GM18951 (cell line): ENCODE measurements around the gene GTF2A1.

Source experiments
- POLR2A ChIP-seq: IDR thresholded peaks from 4 replicates; pipeline ENCODE4 v1.6.1; 2011; ENCODE audit warnings: mild to moderate bottlenecking; ENCODE audit not compliant: insufficient read length, insufficient read depth; ENCODE audit errors: extremely low read depth
- in situ Hi-C: fragments of 300-500 bp; cut with MboI; formaldehyde crosslinking; loops from one replicate; pipeline ENCODE4 v1.12.0; 2022; ENCODE audit warnings: low sequenced_read_pairs, mixed read lengths, inconsistent platforms; ENCODE audit not compliant: unreplicated experiment

The GTF2A1 gene

DNA sequence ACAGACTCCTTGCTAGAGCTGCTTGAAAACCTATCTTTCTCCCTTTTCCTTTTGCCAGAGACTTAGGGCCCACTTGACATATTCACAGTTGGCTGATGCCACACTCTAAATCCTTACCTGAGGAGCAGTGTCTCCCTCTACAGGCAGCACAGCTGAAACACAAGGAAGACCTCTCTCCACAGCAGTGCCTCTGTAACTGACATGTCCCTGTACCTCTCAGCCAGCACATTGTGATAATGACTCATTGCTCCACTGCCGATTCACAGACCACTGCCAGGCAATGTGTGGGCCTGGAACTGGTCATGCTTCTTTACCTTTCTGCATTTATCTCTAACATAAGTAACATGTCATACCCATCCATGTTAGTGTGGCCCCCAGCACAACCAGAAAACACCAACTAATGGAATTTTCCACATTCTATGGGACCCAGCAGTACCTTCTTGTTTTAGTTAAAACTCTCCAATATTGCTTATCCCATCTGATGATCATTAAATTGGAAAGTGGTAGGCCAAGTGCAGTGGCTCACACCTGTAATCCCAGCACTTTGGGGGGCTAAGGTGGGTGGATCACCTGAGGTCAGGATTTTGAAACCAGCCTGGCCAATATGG is 56.5 kb downstream of the GTF2A1 start:
- in situ Hi-C loops, result loop anchor here (25.0 kb wide), 1 partner anchor 177 kb away; no protein-coding TSS in a partner anchor

GRCh38 chr14:81162941-81163340 is 57.8 kb downstream of the GTF2A1 start:
- no peak for TF ChIP-seq POLR2A
- in situ Hi-C loops, result loop anchor here (25.0 kb wide), 1 partner anchor 176 kb away; no protein-coding TSS in a partner anchor

More for the DNA sequence above, 56.5 kb downstream of the GTF2A1 start:
- TF ChIP-seq POLR2A, result no peak

DNA sequence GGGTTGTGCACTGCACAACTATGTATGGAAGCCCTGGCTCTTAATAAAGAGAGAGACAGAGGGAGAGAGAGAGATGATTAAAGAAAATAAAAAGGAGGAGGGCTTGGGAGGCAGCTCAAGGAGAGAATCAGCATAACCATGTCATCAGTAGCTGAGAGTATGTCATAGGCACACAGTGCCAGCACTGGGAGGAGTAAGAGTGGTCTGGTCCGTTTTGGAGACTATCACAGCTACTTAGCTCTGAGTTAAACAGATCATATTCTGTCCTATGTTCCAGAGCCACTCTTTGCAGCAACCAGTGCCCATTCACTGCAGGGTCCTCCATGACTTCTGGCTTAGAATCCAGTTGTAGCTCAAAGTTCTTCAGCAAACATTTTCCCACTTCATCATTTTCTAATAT is 59.0 kb downstream of the GTF2A1 start:
- TF ChIP-seq POLR2A, result no peak
- in situ Hi-C loops, result loop anchor here (25.0 kb wide), 1 partner anchor 174 kb away; no protein-coding TSS in a partner anchor

- in situ Hi-C loops, result loop anchor here (25.0 kb wide), 1 partner anchor 174 kb away; no protein-coding TSS in a partner anchor
- TF ChIP-seq POLR2A, result no peak
Observed at GRCh38 chr14:81161088-81161487, 59.7 kb downstream of the GTF2A1 start.

DNA sequence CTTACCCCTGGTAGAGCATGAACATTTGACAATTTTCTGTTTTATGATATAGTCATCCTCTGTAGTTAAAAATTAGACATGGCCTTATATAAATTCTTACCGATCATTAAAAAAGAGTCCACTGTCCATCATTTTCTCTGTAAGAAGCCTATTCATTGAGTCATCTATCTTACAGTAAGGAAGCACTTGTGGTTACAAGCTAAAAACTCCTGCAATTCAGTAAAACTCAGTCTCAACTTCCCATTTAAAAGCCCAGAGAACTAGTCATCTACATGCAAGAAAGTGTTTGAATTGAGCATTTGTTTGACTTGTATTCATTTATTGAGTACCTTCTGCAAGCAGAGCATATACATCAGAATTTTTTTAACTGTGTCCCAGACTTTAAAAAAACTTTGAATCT is 63.3 kb downstream of the GTF2A1 start:
- in situ Hi-C loops, result loop anchor here (25.0 kb wide), 1 partner anchor 170 kb away; no protein-coding TSS in a partner anchor
- no peak for TF ChIP-seq POLR2A

GRCh38 chr14:81153187-81153586 is 67.6 kb downstream of the GTF2A1 start:
- in situ Hi-C loops, result loop anchor here (25.0 kb wide), 1 partner anchor 166 kb away; no protein-coding TSS in a partner anchor
- no peak for TF ChIP-seq POLR2A

- no peak for TF ChIP-seq POLR2A
- in situ Hi-C loops, result no loop called here
Observed at GRCh38 chr14:81148635-81149034, 72.1 kb downstream of the GTF2A1 start.

DNA sequence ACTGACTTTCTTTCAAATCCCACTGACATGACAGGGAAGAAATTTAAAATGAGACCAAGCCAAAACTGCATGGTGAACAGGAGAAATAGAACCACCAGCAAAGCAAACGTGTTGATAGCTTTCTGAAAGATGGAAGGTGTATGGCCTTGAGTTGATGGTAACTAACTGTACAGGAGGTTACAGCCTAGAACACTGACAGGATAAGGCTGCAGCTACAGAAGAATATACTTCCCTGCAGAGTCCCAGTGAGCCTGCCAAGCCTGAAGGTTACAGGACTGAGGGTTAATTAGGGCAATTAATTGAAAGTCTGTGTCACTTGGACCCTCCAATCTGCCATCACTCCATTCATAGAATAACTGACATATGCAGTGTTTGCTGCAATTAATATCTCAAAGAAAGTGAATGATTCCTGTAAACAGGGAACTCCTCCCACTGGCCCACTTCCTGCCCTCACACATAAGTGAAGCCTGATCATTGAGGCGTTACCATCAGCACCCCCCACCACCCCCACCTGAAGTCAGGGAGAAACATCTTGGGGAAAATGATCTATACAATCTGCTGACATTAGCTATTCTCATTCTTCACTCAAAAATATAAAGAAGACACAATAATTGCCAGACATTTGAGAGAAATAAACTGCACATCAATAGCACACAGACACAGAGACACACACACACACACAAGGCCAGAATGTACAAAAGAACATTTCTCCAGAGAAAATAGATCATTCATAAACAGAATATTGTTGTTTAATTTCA is 73.4 kb downstream of the GTF2A1 start:
- no peak for TF ChIP-seq POLR2A
- in situ Hi-C loops, result no loop called here

GRCh38 chr14:81144824-81145603 is 75.7 kb downstream of the GTF2A1 start:
- in situ Hi-C loops, result no loop called here
- TF ChIP-seq POLR2A, result no peak

GRCh38 chr14:81143793-81144192 is 77.0 kb downstream of the GTF2A1 start:
- no peak for TF ChIP-seq POLR2A
- in situ Hi-C loops, result no loop called here

GRCh38 chr14:81141426-81141825 is 79.3 kb downstream of the GTF2A1 start:
- in situ Hi-C loops, result no loop called here
- TF ChIP-seq POLR2A, result no peak

- in situ Hi-C loops, result no loop called here
- no peak for TF ChIP-seq POLR2A
Observed at GRCh38 chr14:81138429-81138828, 82.3 kb downstream of the GTF2A1 start.

DNA sequence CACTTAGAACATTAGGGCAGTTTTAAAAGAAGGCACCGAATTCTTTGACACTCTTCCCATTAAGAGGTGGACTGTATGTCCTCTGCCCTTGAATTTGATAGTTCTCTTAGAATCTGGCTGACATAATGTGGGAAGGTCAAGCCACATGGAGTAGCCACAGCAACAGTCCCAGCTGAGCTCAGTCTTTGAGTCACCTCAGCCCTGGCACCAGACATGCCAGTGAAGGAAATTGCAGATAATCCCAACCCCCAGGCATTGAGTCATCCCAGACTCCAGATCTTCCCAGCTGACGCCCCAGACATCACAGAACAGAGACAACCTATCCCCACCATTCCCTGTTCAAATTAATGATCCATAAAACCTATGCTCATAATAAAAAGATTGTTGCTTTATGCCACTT is 83.4 kb downstream of the GTF2A1 start:
- in situ Hi-C loops, result no loop called here
- no peak for TF ChIP-seq POLR2A

GRCh38 chr14:81133400-81133799 is 87.4 kb downstream of the GTF2A1 start:
- in situ Hi-C loops, result no loop called here
- TF ChIP-seq POLR2A, result no peak

DNA sequence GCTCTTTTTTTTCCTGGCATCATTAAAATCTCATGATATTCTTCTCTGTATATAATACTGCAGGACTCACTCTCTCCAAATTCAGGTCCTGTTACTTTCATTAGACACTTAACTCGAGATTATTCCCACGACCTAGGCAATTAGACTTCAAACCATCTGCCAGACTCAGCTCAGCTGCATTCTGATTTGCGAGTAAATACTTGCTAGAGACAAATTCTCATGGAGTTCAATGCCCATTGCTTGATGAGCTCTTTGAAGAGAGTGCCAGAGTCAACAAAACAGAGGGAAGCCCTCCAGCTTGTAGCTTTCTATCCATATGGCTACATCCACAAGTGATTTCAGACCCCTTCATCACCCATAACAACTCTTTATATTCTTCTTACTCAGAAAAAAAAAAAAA is 88.3 kb downstream of the GTF2A1 start:
- no peak for TF ChIP-seq POLR2A
- in situ Hi-C loops, result no loop called here
